ENCODE measurements around the gene IL1RAP.

- TF ChIP-seq, protein P1, sequence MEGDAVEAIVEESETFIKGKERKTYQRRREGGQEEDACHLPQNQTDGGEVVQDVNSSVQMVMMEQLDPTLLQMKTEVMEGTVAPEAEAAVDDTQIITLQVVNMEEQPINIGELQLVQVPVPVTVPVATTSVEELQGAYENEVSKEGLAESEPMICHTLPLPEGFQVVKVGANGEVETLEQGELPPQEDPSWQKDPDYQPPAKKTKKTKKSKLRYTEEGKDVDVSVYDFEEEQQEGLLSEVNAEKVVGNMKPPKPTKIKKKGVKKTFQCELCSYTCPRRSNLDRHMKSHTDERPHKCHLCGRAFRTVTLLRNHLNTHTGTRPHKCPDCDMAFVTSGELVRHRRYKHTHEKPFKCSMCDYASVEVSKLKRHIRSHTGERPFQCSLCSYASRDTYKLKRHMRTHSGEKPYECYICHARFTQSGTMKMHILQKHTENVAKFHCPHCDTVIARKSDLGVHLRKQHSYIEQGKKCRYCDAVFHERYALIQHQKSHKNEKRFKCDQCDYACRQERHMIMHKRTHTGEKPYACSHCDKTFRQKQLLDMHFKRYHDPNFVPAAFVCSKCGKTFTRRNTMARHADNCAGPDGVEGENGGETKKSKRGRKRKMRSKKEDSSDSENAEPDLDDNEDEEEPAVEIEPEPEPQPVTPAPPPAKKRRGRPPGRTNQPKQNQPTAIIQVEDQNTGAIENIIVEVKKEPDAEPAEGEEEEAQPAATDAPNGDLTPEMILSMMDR (IDR thresholded peaks at IDR 0.05; ENCODE audit: extremely low read depth in 1 of 2, insufficient read depth in 1 of 2, low read depth in 1 of 2, low read length in 2 of 2): no peak
- TF ChIP-seq EZH2 (IDR thresholded peaks at IDR 0.05; ENCODE audit: borderline replicate concordance, low read depth, low read length, severe bottlenecking) (no peak), MYC (IDR thresholded peaks at IDR 0.05; ENCODE audit: low read depth, low read length) (no peak), POLR2A (IDR thresholded peaks at IDR 0.05; ENCODE audit: low read depth, low read length) (no peak), JUN (IDR thresholded peaks at IDR 0.05; ENCODE audit: borderline replicate concordance, insufficient read depth, insufficient read length, low read depth) (no peak), GATA2 (IDR thresholded peaks at IDR 0.05; ENCODE audit: insufficient read depth, insufficient read length, low read depth, low read length) (no peak), POLR2AphosphoS5 (IDR thresholded peaks at IDR 0.05; ENCODE audit: insufficient read depth, low read depth, low read length) (no peak)
- TF ChIP-seq, protein P2, sequence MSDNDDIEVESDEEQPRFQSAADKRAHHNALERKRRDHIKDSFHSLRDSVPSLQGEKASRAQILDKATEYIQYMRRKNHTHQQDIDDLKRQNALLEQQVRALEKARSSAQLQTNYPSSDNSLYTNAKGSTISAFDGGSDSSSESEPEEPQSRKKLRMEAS (IDR thresholded peaks at IDR 0.05; ENCODE audit: insufficient read depth, insufficient read length): no peak
Observed at GRCh38 chr3:190615607-190616006, 101.7 kb downstream of the IL1RAP start.

Measured in endothelial cell of umbilical vein (primary cell).